Measurements from ENCODE around the gene MMGT1. TPM values are rescaled to one million over a fixed set of nuclear protein-coding genes. Genes with fewer than 3 reads are reported as not detected.

Gene MMGT1
- total and polyA plus RNA-seq, 8 donors = 1.4 to 15.6 (median 10.0) TPM

DNA sequence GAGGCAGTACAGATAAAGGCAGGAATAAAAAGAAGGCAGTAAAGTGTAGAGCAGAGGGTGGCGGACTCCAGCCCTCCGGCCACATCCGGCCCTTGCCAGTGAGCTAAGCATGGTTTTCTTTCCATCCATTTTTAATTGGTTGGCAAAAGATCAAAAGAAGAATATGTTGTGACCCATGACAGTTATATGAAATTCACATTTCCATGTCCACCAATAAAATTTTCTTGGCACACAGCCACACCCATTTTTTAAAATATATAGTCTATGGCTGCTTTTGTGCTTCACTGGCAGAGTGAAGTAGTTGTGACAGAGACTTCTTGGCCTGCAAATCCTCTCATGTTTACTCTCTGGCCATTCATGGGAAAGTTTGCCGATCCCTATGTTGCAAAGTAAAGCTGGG lies 41.2 kb upstream of the MMGT1 start:
- peaks cover 0 to 7% (median 0%) of the 10 kb centered on the region in 4 donors for H3K27me3 ChIP-seq
- H3K36me3 ChIP-seq = no peaks in the 10 kb centered on the region
- H3K9me3 ChIP-seq = no peaks in the 10 kb centered on the region
- no peak for ATAC-seq
- H3K4me1 ChIP-seq = no peaks in the 10 kb centered on the region
- TF ChIP-seq, protein P1, sequence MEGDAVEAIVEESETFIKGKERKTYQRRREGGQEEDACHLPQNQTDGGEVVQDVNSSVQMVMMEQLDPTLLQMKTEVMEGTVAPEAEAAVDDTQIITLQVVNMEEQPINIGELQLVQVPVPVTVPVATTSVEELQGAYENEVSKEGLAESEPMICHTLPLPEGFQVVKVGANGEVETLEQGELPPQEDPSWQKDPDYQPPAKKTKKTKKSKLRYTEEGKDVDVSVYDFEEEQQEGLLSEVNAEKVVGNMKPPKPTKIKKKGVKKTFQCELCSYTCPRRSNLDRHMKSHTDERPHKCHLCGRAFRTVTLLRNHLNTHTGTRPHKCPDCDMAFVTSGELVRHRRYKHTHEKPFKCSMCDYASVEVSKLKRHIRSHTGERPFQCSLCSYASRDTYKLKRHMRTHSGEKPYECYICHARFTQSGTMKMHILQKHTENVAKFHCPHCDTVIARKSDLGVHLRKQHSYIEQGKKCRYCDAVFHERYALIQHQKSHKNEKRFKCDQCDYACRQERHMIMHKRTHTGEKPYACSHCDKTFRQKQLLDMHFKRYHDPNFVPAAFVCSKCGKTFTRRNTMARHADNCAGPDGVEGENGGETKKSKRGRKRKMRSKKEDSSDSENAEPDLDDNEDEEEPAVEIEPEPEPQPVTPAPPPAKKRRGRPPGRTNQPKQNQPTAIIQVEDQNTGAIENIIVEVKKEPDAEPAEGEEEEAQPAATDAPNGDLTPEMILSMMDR (IDR thresholded peaks at IDR 0.05) = no peak
- FAIRE-seq = no peak
- no peak overlapping the region for H3K4me3 ChIP-seq
- 87 to 90% methylated on average over 4 of the region's 4 CpGs for WGBS, 2 donors
- H3K27ac ChIP-seq = no peak overlapping the region
- no peak for DNase-seq
- intact Hi-C loops (cut with DNase I) = no loop called here

DNA sequence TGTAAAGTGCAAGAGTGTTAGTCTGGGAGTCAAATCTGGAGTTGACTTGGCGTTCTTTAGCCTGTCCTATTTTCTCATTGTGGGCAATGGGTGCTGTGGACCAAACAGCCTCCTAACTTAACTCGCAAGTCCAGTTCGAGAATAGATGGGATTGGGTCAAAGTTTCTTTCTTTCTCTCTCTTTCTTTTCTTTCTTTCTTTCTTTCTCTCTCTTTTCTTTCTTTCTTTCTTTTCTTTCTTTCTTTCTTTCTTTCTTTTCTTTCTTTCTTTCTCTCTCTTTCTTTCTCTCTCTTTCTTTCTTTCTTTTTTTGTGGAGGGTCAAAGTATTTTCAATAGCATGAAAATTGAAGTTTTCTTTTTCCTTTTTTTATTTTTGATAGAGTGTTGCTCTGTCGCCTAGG lies 14.5 kb upstream of the MMGT1 start:
- no peak for ATAC-seq
- H3K36me3 ChIP-seq = no peaks in the 10 kb centered on the region
- no peak for FAIRE-seq
- peaks cover 0 to 4% (median 0%) of the 10 kb centered on the region in 3 donors for H3K4me1 ChIP-seq
- H3K9me3 ChIP-seq = no peaks in the 10 kb centered on the region
- TF ChIP-seq, protein P1 (IDR thresholded peaks at IDR 0.05) = no peak
- no peaks in the 10 kb centered on the region for H3K27me3 ChIP-seq
- intact Hi-C loops (cut with DNase I) = no loop called here
- WGBS, 2 donors = 76 to 82% methylated on average over 4 of the region's 4 CpGs
- no peak for DNase-seq
- H3K27ac ChIP-seq = no peak overlapping the region
- H3K4me3 ChIP-seq = no peak overlapping the region

DNA sequence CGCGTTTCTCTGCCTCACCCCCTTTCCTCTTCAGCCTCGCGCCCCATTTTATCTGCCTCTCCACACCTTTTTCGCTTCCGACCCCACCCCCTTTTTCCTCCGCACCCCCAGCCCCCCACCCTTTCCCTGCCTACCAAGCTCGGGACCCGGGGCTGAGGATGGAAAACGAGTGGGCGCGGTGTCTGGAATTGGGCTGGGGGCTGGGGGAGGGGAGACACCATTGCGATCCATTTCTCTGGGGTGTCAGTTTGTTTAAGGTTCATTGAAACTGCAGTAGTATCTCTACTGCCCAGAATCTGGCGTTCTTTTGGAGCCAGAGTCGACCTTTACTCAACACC lies 12.2 kb upstream of the MMGT1 start:
- peak overlapping the region in 2 of 4 donors; percentile 52 to 55 for H3K27ac ChIP-seq
- peak in 2 of 6 donors; percentile 14 to 26 for DNase-seq

DNA sequence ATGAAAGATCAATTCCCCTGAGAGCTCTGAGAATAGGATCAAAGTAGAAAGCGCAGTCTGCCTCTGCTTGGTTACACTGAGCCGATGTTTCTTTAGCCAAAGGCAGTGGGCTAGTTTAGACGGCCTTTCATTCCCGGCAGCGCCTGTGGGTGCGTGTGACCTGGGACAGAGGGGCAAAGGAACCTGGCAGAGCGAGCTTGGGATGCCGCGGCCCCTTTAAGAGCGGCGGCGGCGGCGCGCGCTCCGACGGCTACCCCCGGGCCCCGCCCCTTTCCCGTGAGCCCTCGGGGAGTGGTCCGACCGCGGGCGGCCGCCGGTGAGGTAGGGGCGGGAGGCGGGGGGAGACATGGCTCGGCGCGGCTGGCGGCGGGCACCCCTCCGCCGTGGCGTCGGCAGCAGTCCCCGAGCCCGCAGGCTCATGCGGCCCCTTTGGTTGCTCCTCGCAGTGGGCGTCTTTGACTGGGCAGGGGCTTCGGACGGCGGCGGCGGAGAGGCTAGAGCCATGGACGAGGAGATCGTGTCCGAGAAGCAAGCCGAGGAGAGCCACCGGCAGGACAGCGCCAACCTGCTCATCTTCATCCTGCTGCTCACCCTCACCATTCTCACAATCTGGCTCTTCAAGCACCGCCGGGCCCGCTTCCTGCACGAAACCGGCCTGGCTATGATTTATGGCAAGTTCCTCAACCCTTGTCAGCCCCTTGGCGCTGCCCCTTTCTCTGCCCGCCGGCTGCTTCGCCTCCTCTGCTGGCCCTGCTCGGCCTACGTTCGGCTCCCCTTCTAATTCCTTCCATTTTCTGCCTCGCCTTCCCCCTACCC lies 11.6 kb upstream of the MMGT1 start, which contains the start of gene SLC9A6:
Gene SLC9A6, plus strand, starts transcription at position 279 of the 816 bp plus-strand sequence. Its CDS starts 224 bp downstream, at position 503.
- ATAC-seq (peak; percentile 98 to 99 (median 98)), DNase-seq (peak; percentile 64 to 87 (median 74)), FAIRE-seq (no peak)
- Histone ChIP-seq H3K27me3 (no peaks in the 10 kb centered on the region), H3K9me3 (no peaks in the 10 kb centered on the region), H3K4me3 (peak within 1 kb of the TSS; percentile 34 to 62 (median 54)), H3K36me3 (no peaks in the 10 kb centered on the region), H3K27ac (peak within 1 kb of the TSS; percentile 20 to 61 (median 54)), H3K4me1 (peaks cover 0 to 4% (median 0%) of the 10 kb centered on the region in 3 donors)
- 0 to 32% methylated on average over 29 to 65 of the region's 68 CpGs for WGBS, 2 donors
- intact Hi-C loops (cut with DNase I) = no loop called here
- TF ChIP-seq, protein P1 (IDR thresholded peaks at IDR 0.05) = no peak

More for the DNA sequence above, 12.2 kb upstream of the MMGT1 start:
- WGBS, 2 donors = 1 to 17% methylated on average over 15 of the region's 15 CpGs
- Histone ChIP-seq H3K36me3 (no peaks in the 10 kb centered on the region), H3K9me3 (no peaks in the 10 kb centered on the region), H3K4me1 (peaks cover 0 to 4% (median 0%) of the 10 kb centered on the region in 3 donors), H3K4me3 (peak overlapping the region; percentile 34 to 62 (median 54)), H3K27me3 (no peaks in the 10 kb centered on the region)
- intact Hi-C loops (cut with DNase I) = no loop called here
- FAIRE-seq (no peak), ATAC-seq (peak in 1 of 4 donors; percentile 5)
- TF ChIP-seq, protein P1 (IDR thresholded peaks at IDR 0.05) = no peak

DNA sequence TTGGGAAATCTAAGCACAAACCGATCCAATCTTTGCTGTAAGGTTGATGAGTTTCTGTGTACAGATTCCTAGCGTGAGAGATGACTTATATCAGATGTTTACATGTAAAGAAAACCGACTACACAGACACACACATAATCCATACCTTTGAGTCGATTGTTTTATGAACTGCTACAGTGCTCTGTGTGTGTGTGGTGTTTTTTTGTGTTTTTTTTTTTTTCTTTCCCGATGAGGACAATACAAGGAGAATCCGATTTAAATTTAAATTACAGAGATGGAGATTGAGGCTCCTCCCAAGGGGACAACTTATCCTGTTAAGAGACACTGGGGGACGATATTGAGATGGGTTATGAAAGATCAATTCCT lies 11.0 kb upstream of the MMGT1 start:
- Histone ChIP-seq H3K4me1 (peaks cover 0 to 4% (median 0%) of the 10 kb centered on the region in 3 donors), H3K9me3 (no peaks in the 10 kb centered on the region), H3K4me3 (peak overlapping the region; percentile 34 to 62 (median 54)), H3K27me3 (no peaks in the 10 kb centered on the region), H3K36me3 (no peaks in the 10 kb centered on the region), H3K27ac (peak overlapping the region in 2 of 4 donors; percentile 55 to 61)
- TF ChIP-seq, protein P1 (IDR thresholded peaks at IDR 0.05) = no peak
- 3 to 20% methylated on average over 7 of the region's 7 CpGs for WGBS, 2 donors
- ATAC-seq = peak in 2 of 4 donors; percentile 15 to 22
- FAIRE-seq = peak; percentile 70
- no peak for DNase-seq
- intact Hi-C loops (cut with DNase I) = no loop called here
